GM06990 (cell line): ENCODE measurements around the gene SERPINA1.

ENCODE experiments used
- DNase-seq: peaks from one replicate; pipeline ENCODE4 v3.0.0-alpha.2; 2011; ENCODE audit not compliant: insufficient read length; ENCODE audit errors: extremely low read depth
- H3K27me3 ChIP-seq: replicated peaks from 2 replicates; pipeline ENCODE4 v1.6.0; 2011; ENCODE audit warnings: low read length; ENCODE audit not compliant: control insufficient read depth, insufficient read depth
- H3K36me3 ChIP-seq: 2 replicates; pipeline ENCODE4 v1.5.1; 2011; ENCODE audit warnings: low read length; ENCODE audit not compliant: control insufficient read depth, insufficient read depth
- H3K4me3 ChIP-seq: replicated peaks from 2 replicates; pipeline ENCODE4 v1.5.1; 2011; ENCODE audit warnings: low read depth, mild to moderate bottlenecking, control low read depth, low read length
- TF ChIP-seq, protein P1 (sequence below): IDR thresholded peaks from 2 replicates; pipeline ENCODE4 v1.5.1; 2011; ENCODE audit warnings: low read length, control low read depth, mild to moderate bottlenecking, inconsistent platforms; ENCODE audit not compliant: insufficient read depth, poor library complexity, severe bottlenecking

SERPINA1 gene

DNA sequence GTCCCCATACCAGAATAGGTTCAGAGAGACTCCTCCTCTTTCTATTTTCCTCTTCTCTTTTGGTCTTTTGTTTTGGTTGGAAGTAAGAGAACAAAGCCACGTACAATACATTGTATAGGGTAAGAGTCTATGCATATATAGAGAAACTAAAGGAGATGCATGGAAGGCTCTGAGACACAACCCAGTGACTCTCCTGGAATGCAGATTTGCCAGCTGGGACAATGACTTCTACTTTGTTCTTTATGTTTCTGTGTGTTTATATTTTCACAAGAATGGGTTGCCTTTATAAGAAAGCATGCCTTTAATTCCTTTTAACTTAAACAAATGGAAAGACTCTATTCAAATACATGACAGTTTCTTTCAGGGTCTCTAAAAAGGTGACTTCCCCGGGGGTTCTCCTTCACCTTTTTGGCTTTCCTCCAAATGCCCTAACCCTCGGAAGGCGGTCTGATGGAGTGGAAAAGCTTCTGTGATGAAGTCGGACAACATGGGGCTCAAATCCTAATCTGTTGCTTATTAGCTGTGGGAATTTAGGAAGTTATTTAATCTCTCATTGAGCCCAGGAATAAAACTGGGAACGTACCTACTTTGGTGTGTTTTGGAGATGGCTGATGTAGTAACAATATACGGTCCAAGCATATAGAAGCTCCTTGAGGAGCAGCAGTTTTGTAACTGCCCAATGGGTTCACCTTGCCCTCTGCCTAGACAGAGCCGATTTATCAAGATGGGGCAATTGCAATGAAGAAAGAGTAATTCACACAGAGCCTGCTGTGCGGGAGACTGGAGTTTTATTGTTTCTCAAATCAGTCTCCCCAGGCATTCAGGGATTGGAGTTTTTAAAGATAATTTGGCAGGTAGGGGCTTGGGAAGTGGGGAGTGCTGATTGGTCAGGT lies 9.1 kb upstream of the SERPINA1 start:
- DNase-seq: no peak
- TF ChIP-seq, protein P1, sequence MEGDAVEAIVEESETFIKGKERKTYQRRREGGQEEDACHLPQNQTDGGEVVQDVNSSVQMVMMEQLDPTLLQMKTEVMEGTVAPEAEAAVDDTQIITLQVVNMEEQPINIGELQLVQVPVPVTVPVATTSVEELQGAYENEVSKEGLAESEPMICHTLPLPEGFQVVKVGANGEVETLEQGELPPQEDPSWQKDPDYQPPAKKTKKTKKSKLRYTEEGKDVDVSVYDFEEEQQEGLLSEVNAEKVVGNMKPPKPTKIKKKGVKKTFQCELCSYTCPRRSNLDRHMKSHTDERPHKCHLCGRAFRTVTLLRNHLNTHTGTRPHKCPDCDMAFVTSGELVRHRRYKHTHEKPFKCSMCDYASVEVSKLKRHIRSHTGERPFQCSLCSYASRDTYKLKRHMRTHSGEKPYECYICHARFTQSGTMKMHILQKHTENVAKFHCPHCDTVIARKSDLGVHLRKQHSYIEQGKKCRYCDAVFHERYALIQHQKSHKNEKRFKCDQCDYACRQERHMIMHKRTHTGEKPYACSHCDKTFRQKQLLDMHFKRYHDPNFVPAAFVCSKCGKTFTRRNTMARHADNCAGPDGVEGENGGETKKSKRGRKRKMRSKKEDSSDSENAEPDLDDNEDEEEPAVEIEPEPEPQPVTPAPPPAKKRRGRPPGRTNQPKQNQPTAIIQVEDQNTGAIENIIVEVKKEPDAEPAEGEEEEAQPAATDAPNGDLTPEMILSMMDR: no peak
- no peaks in the 10 kb centered on the region; the same call in 1 of the 2 replicates for H3K27me3 ChIP-seq
- H3K4me3 ChIP-seq: no peak overlapping the region
- H3K36me3 ChIP-seq: no peaks in the 10 kb centered on the region

GRCh38 chr14:94396628-94397225 lies 8.3 kb upstream of the SERPINA1 start:
- Histone ChIP-seq H3K27me3 (no peaks in the 10 kb centered on the region; the same call in 1 of the 2 replicates), H3K36me3 (no peaks in the 10 kb centered on the region), H3K4me3 (no peak overlapping the region)
- TF ChIP-seq, protein P1: no peak
- DNase-seq: no peak

DNA sequence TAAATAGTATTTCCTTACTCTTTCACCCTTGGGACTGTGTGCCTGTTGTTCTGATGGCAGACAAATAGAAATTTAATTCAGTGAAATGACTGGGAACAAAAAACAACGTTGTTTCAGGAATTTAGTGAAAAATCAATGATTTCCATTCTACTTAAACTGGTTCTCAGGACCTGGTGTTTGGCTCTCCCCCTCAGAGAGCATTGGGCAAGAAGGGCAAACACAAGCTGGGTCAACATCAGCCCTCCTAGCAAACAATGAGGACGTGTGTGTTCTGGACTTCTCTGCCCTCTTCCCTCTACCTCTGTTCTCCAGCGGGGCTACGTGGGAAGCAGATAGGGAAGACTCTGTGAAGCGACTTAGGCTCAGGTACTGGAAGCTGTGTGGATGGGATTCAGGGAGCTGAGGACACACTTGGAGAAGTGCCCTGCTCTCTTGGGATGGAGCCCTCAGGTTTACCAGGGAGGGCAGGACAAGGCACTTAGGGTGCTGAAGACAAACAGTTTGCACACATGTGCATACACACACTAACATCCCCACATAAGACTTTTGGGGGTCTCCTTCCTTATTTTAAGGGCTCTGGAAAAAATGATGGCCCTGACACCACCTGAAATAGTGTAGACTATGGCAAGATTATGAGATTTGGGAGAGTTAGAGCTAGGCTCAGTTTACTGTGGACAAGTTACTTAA lies 7.6 kb upstream of the SERPINA1 start:
- no peak for DNase-seq
- H3K4me3 ChIP-seq: no peak overlapping the region

GRCh38 chr14:94395282-94395887 lies 7.0 kb upstream of the SERPINA1 start:
- H3K27me3 ChIP-seq: no peaks in the 10 kb centered on the region
- DNase-seq: no peak
- H3K4me3 ChIP-seq: no peak overlapping the region
- no peaks in the 10 kb centered on the region for H3K36me3 ChIP-seq
- TF ChIP-seq, protein P1: no peak

More for the DNA sequence above, 7.6 kb upstream of the SERPINA1 start:
- Histone ChIP-seq H3K36me3 (no peaks in the 10 kb centered on the region), H3K27me3 (no peaks in the 10 kb centered on the region; the same call in 1 of the 2 replicates)
- TF ChIP-seq, protein P1: no peak

DNA sequence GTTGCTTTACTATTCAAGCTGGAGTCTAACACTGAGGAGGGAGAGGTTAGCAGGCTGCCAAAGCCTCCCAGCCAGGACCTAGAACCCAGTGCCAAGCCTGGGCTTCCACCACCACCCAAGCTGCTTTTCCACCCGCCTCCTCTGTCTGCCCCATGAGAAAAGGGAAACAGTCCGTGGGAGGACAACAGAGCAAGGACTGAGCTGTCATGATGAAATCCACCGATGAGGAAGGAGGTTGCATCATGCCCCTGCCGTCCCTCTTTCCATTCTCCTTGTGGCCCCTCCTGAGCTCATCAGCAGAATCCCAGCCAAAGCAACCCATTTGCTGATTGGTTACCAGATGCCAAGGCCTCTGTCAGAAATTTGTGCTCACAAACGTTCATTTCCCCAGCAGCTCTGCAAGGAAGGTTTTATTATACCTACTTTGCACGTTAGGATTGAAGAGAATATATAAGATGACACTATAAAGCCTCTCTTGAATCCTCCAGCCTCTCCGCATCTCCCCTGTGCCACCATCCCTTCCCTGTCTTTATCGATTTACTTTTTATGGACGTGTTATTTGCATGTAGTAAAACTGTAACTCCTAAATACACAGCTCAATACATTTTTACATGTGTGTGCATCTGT lies 6.3 kb upstream of the SERPINA1 start:
- TF ChIP-seq, protein P1: no peak
- H3K4me3 ChIP-seq: no peak overlapping the region
- H3K36me3 ChIP-seq: no peaks in the 10 kb centered on the region
- no peaks in the 10 kb centered on the region for H3K27me3 ChIP-seq
- DNase-seq: no peak
